HG03025 (cell line): ENCODE measurements around the gene BAG5.
"Not testable (repeated sequence)": the region's sequence is repeated elsewhere in the genome, so short reads cannot be mapped to it uniquely, and the experiment has no call there.

Source experiments
- ATAC-seq: cut with Tn5 transposase; IDR thresholded peaks from one replicate; pipeline ENCODE4 v1.9.1; 2021; ENCODE audit warnings: mild to moderate bottlenecking, moderate library complexity; ENCODE audit not compliant: unreplicated experiment, low FRiP score

Gene BAG5

DNA sequence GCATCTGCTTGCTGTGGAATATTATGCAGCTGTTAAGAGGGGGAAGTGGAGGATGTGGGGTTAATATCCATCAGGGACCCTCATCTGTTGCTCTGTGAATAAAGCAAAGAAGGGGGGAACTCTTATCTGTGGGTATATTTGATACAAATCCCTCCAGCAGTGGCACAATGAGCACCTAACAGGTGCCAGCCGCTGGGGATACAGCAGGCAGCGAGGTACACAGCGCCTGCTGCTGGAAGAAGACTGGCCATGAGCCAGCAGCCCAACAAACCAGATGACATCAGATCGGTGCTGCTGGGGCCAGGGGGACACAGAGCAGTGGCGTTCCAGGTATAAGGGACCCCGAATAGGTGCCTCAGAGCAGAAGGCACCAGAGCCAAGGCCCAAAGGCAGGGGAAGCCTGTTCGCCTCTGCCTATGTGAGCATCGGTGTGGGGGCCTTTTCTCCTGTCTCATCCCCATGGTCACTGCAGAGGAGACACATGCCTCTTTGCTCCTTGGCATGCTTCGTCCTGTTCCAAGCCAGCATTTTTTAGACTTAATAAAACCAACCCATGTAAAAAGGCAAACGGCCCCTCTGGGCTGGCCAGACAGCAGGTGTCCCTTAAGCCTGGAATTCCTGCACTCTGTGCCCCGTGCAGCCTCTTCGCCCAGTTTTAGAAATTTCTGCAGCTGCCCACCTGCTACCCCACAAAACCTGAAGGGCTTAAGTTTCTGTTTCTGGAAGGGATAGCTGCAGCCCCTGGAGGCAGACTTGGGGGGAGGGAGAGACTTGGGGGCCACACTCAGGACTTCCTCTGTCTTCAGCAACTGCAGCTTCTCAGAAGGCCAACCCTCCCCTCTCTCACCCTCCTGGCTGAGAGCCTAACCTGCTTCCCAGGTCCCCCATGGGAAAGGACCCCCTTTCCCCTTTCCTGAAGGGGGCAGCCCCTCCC lies 38.2 kb downstream of the BAG5 start:
- no peak for ATAC-seq

DNA sequence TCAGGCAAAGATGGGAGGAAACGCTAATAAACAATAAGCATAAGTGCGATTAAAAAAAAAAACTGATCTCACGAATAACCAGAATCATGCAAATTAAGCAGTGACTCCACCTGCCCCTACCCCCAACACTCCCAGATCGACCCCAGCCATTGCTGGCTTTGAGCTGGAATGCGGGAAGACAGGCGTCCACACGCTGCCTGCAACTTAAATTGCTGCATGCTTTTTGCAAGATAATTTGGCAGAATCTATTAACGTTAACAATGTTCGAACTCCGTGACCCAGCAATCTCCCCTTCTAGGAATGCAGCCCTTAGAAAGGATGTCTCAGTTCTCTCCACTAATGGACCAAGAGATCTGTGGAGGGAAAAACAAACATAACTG lies 38.9 kb downstream of the BAG5 start:
- ATAC-seq = no peak

GRCh38 chr14:103522649-103523574 lies 39.5 kb downstream of the BAG5 start, which contains the start of gene CKB:
Gene CKB (minus strand): TSS chr14:103522830. CDS start chr14:103522493, 337 bp downstream.
- no peak for ATAC-seq

DNA sequence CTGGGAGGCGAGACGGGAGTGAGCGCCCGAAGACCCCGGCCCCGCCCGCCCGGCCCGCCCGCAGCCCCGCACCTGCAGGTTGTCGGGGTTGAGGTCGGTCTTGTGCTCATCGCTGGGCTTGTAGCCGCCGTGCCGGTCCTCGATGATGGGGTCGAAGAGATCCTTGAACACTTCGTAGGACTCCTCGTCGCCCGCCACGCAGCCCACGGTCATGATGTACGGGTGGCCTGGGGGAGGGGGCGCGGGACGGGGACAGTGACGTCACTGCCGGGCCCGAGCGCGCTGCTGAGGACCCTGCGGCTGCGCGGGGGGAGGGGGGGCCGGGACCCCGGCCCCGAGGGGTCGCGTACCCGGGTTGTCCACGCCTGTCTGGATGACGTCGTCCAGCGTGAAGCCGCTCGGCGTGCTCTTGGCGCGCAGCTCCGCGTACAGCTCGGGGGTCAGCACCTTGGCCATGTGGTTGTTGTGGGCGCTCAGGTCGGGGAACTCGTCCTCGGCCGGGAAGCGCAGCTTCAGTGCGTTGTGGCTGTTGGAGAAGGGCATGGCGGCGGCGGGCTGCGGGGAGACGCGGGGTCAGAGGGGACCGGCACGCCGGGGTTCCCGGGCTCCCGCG lies 40.4 kb downstream of the BAG5 start:
- no peak for ATAC-seq

DNA sequence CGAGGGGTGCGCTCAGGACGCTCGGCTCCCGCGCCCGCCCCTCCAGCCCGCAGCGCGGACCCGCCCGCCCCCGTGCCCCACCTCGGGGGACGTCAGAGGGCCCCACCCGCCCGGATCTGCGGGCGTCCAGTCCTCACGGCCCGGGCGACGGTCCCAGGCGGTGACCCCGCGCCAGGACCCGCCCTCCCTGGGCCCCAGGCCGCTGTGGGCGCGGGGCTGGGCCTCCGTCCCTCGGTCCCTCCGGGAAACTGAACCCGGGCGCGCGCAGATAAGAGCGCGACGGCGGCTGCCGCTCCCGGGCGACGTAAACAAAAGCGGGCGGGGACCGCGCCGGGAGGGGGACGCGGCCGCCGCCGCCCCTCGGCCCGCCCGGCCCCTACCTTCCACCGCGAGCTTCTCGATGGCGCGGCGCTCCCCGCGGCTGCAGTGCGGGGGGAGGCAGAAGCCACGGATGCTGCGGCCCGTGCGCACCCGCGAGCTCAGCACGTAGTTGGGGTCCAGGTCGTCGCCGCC lies 41.0 kb downstream of the BAG5 start:
- ATAC-seq = no peak

DNA sequence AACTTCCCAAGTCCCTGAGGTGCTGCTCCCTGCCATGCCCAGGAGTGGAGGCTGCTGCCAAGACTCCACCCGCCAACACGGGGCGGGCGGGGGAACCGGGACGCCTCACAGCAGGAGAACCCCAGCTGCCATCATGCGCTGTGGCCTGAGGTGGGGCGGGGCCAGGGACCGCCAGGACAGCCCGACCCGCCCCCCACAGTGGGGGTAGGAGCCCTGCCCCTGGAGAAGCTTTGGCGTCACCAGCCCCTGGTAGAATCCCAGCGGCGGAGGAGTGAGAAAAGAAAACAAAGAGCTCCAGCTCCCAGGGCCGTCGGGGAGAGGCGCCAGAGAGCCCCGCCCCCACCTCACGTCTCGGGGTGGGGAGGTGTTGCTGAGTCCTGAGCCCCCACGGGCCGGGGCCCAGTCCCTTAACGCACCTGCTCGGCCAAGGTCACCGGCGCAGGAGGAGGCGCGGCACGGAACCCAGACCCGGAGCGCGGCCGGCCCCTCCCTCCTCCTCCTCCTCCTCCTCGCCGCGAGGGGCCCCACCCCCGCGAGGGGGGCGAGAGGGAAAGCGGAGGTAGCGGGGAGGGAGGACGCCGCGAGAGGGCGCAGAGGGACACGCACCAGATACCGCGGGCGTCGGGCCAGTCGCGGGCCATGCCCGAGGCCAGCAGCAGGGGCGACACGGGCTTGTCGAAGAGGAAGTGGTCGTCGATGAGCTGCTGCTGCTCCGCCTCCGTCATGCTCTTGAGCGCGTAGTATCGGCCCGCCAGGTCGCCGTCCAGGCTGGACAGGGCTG lies 41.6 kb downstream of the BAG5 start:
- no peak for ATAC-seq

DNA sequence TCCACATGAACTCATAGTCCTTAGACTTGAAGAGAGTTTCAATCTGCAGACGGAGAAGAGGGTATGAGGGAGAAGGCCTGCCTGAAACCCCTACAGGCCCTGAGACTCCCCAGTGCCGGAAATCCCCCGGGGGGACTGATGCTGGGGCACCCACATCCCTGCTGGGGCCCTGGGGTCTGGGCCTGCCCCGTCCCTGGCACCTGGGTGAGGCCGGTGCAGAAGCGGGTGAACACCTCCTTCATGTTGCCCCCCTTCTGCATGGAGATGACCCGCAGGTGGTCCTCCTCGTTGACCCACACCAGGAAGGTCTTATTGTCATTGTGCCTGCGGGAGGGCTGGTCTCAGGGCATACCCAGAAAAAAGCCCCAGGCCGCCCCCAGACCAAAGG lies 42.2 kb downstream of the BAG5 start:
- no peak for ATAC-seq

GRCh38 chr14:103519837-103520212 lies 42.6 kb downstream of the BAG5 start:
- no peak for ATAC-seq

DNA sequence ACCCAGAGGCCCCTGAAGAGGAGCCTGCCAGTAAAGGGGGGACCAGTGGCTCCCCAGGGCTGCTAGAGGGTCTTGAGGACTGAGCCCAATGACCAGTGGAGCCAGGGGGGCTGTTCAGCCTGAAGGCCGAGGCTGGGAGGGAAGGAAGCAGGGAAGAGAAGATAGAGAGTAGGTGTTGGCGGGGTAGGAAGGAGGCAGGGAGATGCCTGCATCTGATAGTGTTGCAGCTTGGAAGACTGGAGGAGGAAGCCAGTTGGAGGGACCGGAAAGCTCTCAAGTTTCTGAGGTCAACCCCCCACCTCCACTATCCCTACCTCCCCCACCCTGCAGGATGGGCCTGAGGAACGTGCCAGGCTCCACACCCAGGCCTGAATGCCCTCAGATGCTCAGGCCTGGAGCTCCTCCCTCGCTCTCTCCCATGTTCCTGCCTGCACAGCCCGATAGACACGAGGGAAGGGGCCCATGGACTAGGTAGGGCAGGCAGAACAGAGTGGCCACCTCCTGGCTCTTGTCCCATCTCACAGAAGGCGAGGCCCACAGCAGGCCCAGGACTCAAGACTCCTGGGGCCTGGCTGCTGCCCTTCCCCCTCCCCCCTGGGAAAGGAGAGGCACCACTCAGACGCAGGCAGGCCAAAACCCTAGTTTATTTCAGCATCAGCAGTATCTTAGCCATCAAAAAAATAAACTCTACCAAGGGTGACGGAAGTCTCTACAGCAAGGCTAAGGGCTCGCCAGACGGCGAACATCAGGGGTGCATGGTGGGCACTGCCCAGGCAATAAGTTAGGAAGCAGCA lies 43.2 kb downstream of the BAG5 start:
- ATAC-seq = no peak

DNA sequence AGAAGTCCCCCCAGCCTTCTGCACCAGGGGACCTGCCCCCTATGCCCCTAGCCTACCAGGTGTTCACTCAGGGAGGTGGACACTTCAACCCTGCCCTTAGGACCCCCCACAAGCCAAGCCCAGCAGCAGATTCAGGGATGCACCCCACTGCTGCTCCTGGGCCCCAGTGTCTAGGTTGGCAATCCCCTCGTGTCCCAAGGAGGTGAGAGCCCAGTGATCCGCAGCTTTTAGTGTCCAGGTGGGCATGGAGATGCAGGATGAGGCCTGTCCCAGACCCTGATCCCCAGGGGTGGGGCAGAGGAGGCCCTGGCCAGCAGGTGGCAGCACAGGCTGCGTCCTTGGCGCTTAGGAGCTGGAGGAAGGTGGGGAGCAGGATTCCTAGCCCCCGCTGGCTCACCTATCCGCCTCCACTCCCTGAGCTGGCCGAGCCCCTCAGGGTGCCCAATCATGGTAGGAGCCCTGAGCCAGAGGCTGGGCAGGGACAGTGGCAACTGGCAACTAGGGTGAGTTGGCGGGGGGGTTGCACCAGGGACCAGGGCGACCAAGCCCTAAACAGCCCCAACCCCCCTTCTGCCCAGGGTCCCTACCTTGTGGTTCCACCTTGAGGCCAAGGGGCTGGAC lies 43.9 kb downstream of the BAG5 start:
- ATAC-seq = no peak

GRCh38 chr14:103517721-103518421 lies 44.6 kb downstream of the BAG5 start:
- ATAC-seq = no peak

- ATAC-seq = no peak
Observed at GRCh38 chr14:103517174-103517566, 45.3 kb downstream of the BAG5 start.

DNA sequence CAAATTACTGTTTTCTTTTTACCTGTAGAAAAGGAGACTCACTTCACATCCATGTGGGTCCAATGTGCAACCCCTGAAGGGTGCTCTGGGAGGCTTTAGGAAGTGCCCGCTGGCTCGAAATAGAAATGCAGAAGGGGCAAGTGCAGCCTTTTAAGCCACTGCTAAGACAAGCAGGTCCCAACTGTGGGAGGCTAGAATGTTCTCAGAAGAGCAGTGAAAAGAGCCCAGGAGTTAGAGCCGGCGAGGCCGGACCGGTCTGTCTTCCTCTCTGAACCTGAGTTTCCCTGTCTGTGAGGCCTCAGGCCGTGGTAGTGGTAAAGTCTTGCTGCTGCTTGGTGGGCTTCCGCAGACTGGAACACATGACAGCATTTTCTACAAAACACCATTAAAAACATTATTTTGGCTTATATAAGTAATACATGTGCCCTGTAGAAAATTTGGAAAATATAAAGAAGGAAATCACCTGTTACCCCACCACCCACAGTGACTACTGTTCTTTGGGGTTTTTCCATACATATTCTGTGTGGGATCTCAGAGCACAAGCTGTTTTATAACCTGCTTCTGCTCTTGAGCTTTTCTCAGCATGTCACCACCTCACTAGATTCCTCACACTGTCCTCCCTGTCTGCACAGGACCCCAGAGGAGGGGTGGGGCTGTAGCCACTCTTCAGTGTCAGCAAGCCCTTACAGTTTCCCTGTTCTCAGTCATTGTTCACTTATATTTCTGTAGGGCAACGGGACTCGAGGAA lies 45.9 kb downstream of the BAG5 start:
- ATAC-seq = no peak

- no peak for ATAC-seq
Observed at GRCh38 chr14:103514596-103515421, 47.6 kb downstream of the BAG5 start.

- ATAC-seq = no peak
Observed at GRCh38 chr14:103512701-103513611, 49.5 kb downstream of the BAG5 start.

GRCh38 chr14:103512180-103512579 lies 50.3 kb downstream of the BAG5 start:
- not testable (repeated sequence) for ATAC-seq
